Uterus (tissue), 2 donors: Measurements from ENCODE around the gene COL11A1.

ENCODE experiments used
- POLR2A ChIP-seq, 2 donors: fragments of 450-650 bp; IDR thresholded peaks; one replicate each; pipeline ENCODE4 v1.6.1; 2016; ENCODE audit warnings: antibody characterized with exemption in 2 of 2, mild to moderate bottlenecking in 1 of 2, moderate library complexity in 1 of 2
- TF ChIP-seq, protein P1 (sequence below), 4 experiments: fragments of 200-600 bp in 2 of 4; fragments of 450-650 bp in 2 of 4; sonication (generic) in 2 of 4; IDR thresholded peaks; one replicate each; pipeline ENCODE4 v1.5.1; 2016 to 2019; ENCODE audit warnings: antibody characterized with exemption in 4 of 4, mild to moderate bottlenecking in 2 of 4, moderate library complexity in 1 of 4

DNA sequence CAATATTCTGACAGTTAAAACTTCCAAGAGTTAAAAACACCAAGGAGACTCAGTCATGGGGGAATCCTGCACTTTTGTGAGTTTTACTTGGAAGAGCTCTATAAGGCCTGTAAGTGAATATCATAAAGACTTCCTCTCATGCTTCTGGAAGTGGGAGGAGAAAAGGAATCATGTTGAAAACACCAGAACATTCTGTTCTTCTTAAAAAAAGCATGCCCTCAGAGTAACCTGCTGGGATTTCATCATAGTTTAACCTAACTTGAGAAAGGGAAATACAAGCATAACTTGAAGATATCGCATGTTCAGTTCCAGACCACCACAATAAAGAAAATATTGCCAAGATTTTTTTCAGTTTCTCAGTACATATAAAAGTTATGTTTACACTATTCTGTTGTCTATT lies 51.9 kb downstream of the COL11A1 start:
- TF ChIP-seq, protein P1, sequence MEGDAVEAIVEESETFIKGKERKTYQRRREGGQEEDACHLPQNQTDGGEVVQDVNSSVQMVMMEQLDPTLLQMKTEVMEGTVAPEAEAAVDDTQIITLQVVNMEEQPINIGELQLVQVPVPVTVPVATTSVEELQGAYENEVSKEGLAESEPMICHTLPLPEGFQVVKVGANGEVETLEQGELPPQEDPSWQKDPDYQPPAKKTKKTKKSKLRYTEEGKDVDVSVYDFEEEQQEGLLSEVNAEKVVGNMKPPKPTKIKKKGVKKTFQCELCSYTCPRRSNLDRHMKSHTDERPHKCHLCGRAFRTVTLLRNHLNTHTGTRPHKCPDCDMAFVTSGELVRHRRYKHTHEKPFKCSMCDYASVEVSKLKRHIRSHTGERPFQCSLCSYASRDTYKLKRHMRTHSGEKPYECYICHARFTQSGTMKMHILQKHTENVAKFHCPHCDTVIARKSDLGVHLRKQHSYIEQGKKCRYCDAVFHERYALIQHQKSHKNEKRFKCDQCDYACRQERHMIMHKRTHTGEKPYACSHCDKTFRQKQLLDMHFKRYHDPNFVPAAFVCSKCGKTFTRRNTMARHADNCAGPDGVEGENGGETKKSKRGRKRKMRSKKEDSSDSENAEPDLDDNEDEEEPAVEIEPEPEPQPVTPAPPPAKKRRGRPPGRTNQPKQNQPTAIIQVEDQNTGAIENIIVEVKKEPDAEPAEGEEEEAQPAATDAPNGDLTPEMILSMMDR (IDR thresholded peaks at IDR 0.05), result no peak
- no peak for TF ChIP-seq POLR2A (IDR thresholded peaks at IDR 0.05)
